IMR-90 (cell line): ENCODE measurements around the gene EMC9. TPM values are rescaled to one million over a fixed set of nuclear protein-coding genes. Genes with fewer than 3 reads are reported as not detected.

Experiments used
- ATAC-seq: fragments of 200-7000 bp; cut with Tn5 transposase; 2 replicates; pipeline ENCODE4 v1.9.1; 2020; ENCODE audit warnings: low read depth, mild to moderate bottlenecking, moderate library complexity
- BruUV-seq: library from RNA; stranded (reverse); fragments of 400-500 nt; replicated peaks from 2 replicates; lab custom pipeline; 2021; lab: Mats Ljungman, UMichigan
- CTCF ChIA-PET: fragments of 300-600 bp; formaldehyde crosslinking; extraction: SDS; loops from one replicate; lab custom pipeline; 2021; ENCODE audit warnings: antibody characterized with exemption; lab: Yijun Ruan, JAX
- POLR2A ChIA-PET: fragments of 300-600 bp; sonication (Branson Sonifier 250); formaldehyde crosslinking; loops from one replicate; lab custom pipeline; 2022; ENCODE audit warnings: antibody characterized with exemption; ENCODE audit not compliant: unreplicated experiment; lab: Charles Lee
- DNase-seq: peaks from one replicate; pipeline ENCODE4 v3.0.0; 2013
- H2AFZ ChIP-seq: replicated peaks from 2 replicates; pipeline ENCODE3; 2013; ENCODE audit warnings: low read length, mild to moderate bottlenecking; ENCODE audit not compliant: poor library complexity
- H2AK5ac ChIP-seq: 2 replicates; pipeline ENCODE4 v1.6.1; 2013; ENCODE audit warnings: low read depth, low read length, inconsistent platforms
- H2AK9ac ChIP-seq: replicated peaks from 2 replicates; pipeline ENCODE3; 2013; ENCODE audit warnings: mild to moderate bottlenecking, low read depth, low read length, moderate library complexity; ENCODE audit not compliant: poor library complexity
- H2BK120ac ChIP-seq: 2 replicates; pipeline ENCODE4 v1.6.1; 2013; ENCODE audit warnings: low read depth, low read length, inconsistent platforms
- H2BK15ac ChIP-seq: 3 replicates; pipeline ENCODE4 v1.6.1; 2013; ENCODE audit warnings: low read depth, low read length, inconsistent platforms
- H2BK20ac ChIP-seq: 2 replicates; pipeline ENCODE4 v1.6.1; 2013; ENCODE audit warnings: low read depth, mild to moderate bottlenecking, inconsistent platforms, low read length, moderate library complexity
- H2BK5ac ChIP-seq: 2 replicates; pipeline ENCODE4 v1.6.1; 2013; ENCODE audit warnings: mild to moderate bottlenecking, low read depth, low read length, inconsistent platforms; ENCODE audit not compliant: poor library complexity, severe bottlenecking
- H3K14ac ChIP-seq: replicated peaks from 2 replicates; pipeline ENCODE4 v1.6.1; 2013; ENCODE audit warnings: low read depth, low read length, inconsistent platforms
- H3K18ac ChIP-seq: 2 replicates; pipeline ENCODE4 v1.6.1; 2013; ENCODE audit warnings: low read depth, low read length, control low read depth
- H3K23ac ChIP-seq: 2 replicates; pipeline ENCODE4 v1.6.1; 2013; ENCODE audit warnings: low read depth, low read length, inconsistent platforms
- H3K27ac ChIP-seq: 2 replicates; pipeline ENCODE4 v1.5.1; 2013; ENCODE audit warnings: mild to moderate bottlenecking, control low read depth, low read length; ENCODE audit not compliant: insufficient read depth
- H3K27me3 ChIP-seq: 2 replicates; pipeline ENCODE4 v1.6.1; 2013; ENCODE audit warnings: low read length; ENCODE audit not compliant: control insufficient read depth, insufficient read depth
- H3K36me3 ChIP-seq: 2 replicates; pipeline ENCODE4 v1.6.1; 2013; ENCODE audit warnings: low read length, mixed read lengths; ENCODE audit not compliant: control insufficient read depth, insufficient read depth
- H3K4ac ChIP-seq: 2 replicates; pipeline ENCODE4 v1.6.1; 2013; ENCODE audit warnings: low read depth, low read length, inconsistent platforms
- H3K4me1 ChIP-seq: 2 replicates; pipeline ENCODE4 v1.6.1; 2013; ENCODE audit warnings: low read length, mixed read lengths; ENCODE audit not compliant: control insufficient read depth, insufficient read depth
- H3K4me2 ChIP-seq: 2 replicates; pipeline ENCODE4 v1.6.1; 2013; ENCODE audit warnings: low read depth, mild to moderate bottlenecking, control low read depth, low read length, moderate library complexity
- H3K4me3 ChIP-seq: 2 replicates; pipeline ENCODE4 v1.5.1; 2013; ENCODE audit warnings: low read depth, mild to moderate bottlenecking, control low read depth, low read length, moderate library complexity; ENCODE audit not compliant: insufficient read depth
- H3K56ac ChIP-seq: 2 replicates; pipeline ENCODE4 v1.6.1; 2013; ENCODE audit warnings: low read length, inconsistent platforms; ENCODE audit not compliant: insufficient read depth; ENCODE audit errors: extremely low read depth
- H3K79me1 ChIP-seq, 2 experiments: 2 replicates each; pipeline ENCODE4 v1.6.1; 2013; ENCODE audit warnings: low read length in 2 of 2, inconsistent platforms in 1 of 2, low read depth in 1 of 2
- H3K9ac ChIP-seq: 2 replicates; pipeline ENCODE4 v1.6.1; 2013; ENCODE audit warnings: low read depth, low read length, control low read depth
- H3K9me1 ChIP-seq: 2 replicates; pipeline ENCODE4 v1.6.1; 2013; ENCODE audit warnings: low read length, inconsistent platforms; ENCODE audit not compliant: insufficient read depth
- H3K9me3 ChIP-seq: 2 replicates; pipeline ENCODE4 v1.6.1; 2013; ENCODE audit warnings: low read length; ENCODE audit not compliant: control insufficient read depth, insufficient read depth
- H4K20me1 ChIP-seq: 2 replicates; pipeline ENCODE4 v1.6.1; 2013; ENCODE audit warnings: low read length, inconsistent platforms; ENCODE audit not compliant: insufficient read depth
- H4K5ac ChIP-seq: 2 replicates; pipeline ENCODE4 v1.6.1; 2013; ENCODE audit warnings: mild to moderate bottlenecking, low read depth, low read length, control low read depth
- H4K8ac ChIP-seq, 2 experiments: 2 replicates each; pipeline ENCODE4 v1.6.1; 2013; ENCODE audit warnings: low read depth in 2 of 2, low read length in 2 of 2, control low read depth in 1 of 2, inconsistent platforms in 1 of 2
- H4K91ac ChIP-seq: 2 replicates; pipeline ENCODE4 v1.6.1; 2013; ENCODE audit warnings: low read depth, low read length, inconsistent platforms; ENCODE audit not compliant: insufficient read depth
- BHLHE40 ChIP-seq: fragments of 150-350 bp; IDR thresholded peaks from 2 replicates; pipeline ENCODE4 v1.6.1; 2016; ENCODE audit warnings: mild to moderate bottlenecking, low read depth, low read length
- CEBPB ChIP-seq: IDR thresholded peaks from 2 replicates; pipeline ENCODE4 v1.6.1; 2012; ENCODE audit warnings: low read depth, low read length, improper control_type of control experiment
- CTCF ChIP-seq: conservative IDR thresholded peaks from 2 replicates; pipeline ENCODE4 v1.5.1; 2012; ENCODE audit warnings: mild to moderate bottlenecking, low read depth, low read length, improper control_type of control experiment
- ELK1 ChIP-seq: fragments of 150-350 bp; IDR thresholded peaks from 2 replicates; pipeline ENCODE4 v1.6.1; 2016; ENCODE audit warnings: low read depth, mild to moderate bottlenecking, low read length, moderate library complexity, borderline replicate concordance
- MAZ ChIP-seq: IDR thresholded peaks from 2 replicates; pipeline ENCODE4 v1.6.1; 2012; ENCODE audit warnings: low read depth, mild to moderate bottlenecking, low read length, improper control_type of control experiment, moderate library complexity, borderline replicate concordance
- POLR2A ChIP-seq: IDR thresholded peaks from 2 replicates; pipeline ENCODE4 v1.6.1; 2012; ENCODE audit warnings: mild to moderate bottlenecking, low read depth, low read length
- RAD21 ChIP-seq: IDR thresholded peaks from 2 replicates; pipeline ENCODE4 v1.6.1; 2012; ENCODE audit warnings: low read length, improper control_type of control experiment
- RCOR1 ChIP-seq: IDR thresholded peaks from 2 replicates; pipeline ENCODE4 v1.6.1; 2012; ENCODE audit warnings: mild to moderate bottlenecking, low read length, improper control_type of control experiment; ENCODE audit not compliant: insufficient replicate concordance
- RFX5 ChIP-seq: IDR thresholded peaks from 2 replicates; pipeline ENCODE4 v1.8.0; 2012; ENCODE audit warnings: low read depth, mild to moderate bottlenecking, low read length, moderate library complexity
- USF2 ChIP-seq: fragments of 150-350 bp; IDR thresholded peaks from 2 replicates; pipeline ENCODE4 v1.6.1; 2017; ENCODE audit warnings: mild to moderate bottlenecking, antibody characterized with exemption, low read length, low read depth
- WGBS, 2 experiments: methylation state at CpG; one replicate each; pipeline versions ENCODE4 v1.1.5 to v1.1.7; 2013; ENCODE audit warnings: missing lambda C conversion rate in 2 of 2; ENCODE audit not compliant: insufficient read length in 1 of 2; ENCODE audit errors: extremely low coverage in 2 of 2; 5-methylcytosine and 5-hydroxymethylcytosine counted together
- dilution Hi-C: fragments of 300-500 bp; cut with HindIII; formaldehyde crosslinking; loops from one replicate; pipeline ENCODE4 v1.14.3; 2018; ENCODE audit warnings: low sequenced_read_pairs; ENCODE audit not compliant: unreplicated experiment
- in situ Hi-C: fragments of 300-500 bp; cut with MboI; formaldehyde crosslinking; loops from 3 replicates; pipeline ENCODE4 v1.14.3; 2019; ENCODE audit warnings: low sequenced_read_pairs, inconsistent platforms, mixed read lengths
- intact Hi-C: fragments of 100-400 bp; cut with micrococcal nuclease; formaldehyde crosslinking; loops from 2 replicates; pipeline ENCODE4 v1.10.0; 2022
- polyA plus RNA-seq, 3 experiments: library from polyadenylated mRNA; depleted of rRNA; stranded (reverse); fragments of >200 nt; gene quantifications; 2 replicates each; pipeline ENCODE4 v1.2.3, GENCODE V29; 2012; ENCODE audit warnings: low replicate concordance in 1 of 3
- total RNA-seq: library from RNA; depleted of rRNA; stranded (reverse); fragments of >200 nt; gene quantifications from 2 replicates; pipeline ENCODE4 v1.2.3, GENCODE V29; 2012

EMC9 gene
- total and polyA plus RNA-seq, 2 of the 4 experiments (the other 2 are of a cell fraction) = 15.1 to 19.2 TPM

- H2BK5ac ChIP-seq = peak within 1 kb of the TSS; percentile 69
- H3K18ac ChIP-seq = peak within 1 kb of the TSS; percentile 40; the same call in 1 of the 2 replicates
- peak within 1 kb of the TSS; percentile 81 for H2BK15ac ChIP-seq
- TF ChIP-seq RFX5 (no peak), MAZ (peak; percentile 72; the same call in 1 of the 2 replicates), RAD21 (no peak), USF2 (no peak), CTCF (0 out of 2 replicates have a peak, but pooled peaks have one; percentile 12), POLR2A (peak; percentile 89), RCOR1 (no peak), CEBPB (peak; percentile 71), BHLHE40 (no peak), ELK1 (no peak)
- DNase-seq = peak; percentile 88
- peak within 1 kb of the TSS; percentile 91 for H3K23ac ChIP-seq
- peak within 1 kb of the TSS; percentile 47 for H4K5ac ChIP-seq
- peak within 1 kb of the TSS; percentile 69; the same call in 1 of the 2 replicates for H3K56ac ChIP-seq
- peak; percentile 94 for ATAC-seq
- H3K36me3 ChIP-seq = peaks cover 11% of the 10 kb centered on the region; the same call in 1 of the 2 replicates
- peaks cover 8% of the 10 kb centered on the region for H3K4me1 ChIP-seq
- H3K79me1 ChIP-seq = peaks cover 16 to 36% of the 10 kb centered on the region in 2 experiments
- H3K9me3 ChIP-seq = no peaks in the 10 kb centered on the region
- peak within 1 kb of the TSS; percentile 70 for H2BK120ac ChIP-seq
- peak within 1 kb of the TSS; percentile 97 for H2AK5ac ChIP-seq
- WGBS, 2 experiments = 1% methylated on average over 24 of the region's 68 CpGs; no CpG with 5 or more reads in 1 of the 2 experiments
- intact Hi-C loops = no loop called here
- peak within 1 kb of the TSS; percentile 80 for H3K27ac ChIP-seq
- dilution Hi-C loops = no loop called here
- POLR2A ChIA-PET = interaction anchor here (0.5 to 0.7 kb wide), 3 partner anchors 43 to 227 kb away, joined by 3 to 7 read pairs (median 3); partner anchors contain the start of gene EMC9
- H3K4me2 ChIP-seq = peak within 1 kb of the TSS; percentile 79
- peak within 1 kb of the TSS; percentile 85 for H2BK20ac ChIP-seq
- peak within 1 kb of the TSS; percentile 99 for H2AK9ac ChIP-seq
- peak within 1 kb of the TSS; percentile 93 for H3K14ac ChIP-seq
- TSS peak; percentile 76 for BruUV-seq
- no peaks in the 10 kb centered on the region for H3K27me3 ChIP-seq
- peak within 1 kb of the TSS; percentile 94 to 95 for H4K8ac ChIP-seq
- H3K4ac ChIP-seq = peak within 1 kb of the TSS; percentile 90
- in situ Hi-C loops = loop anchor here (5.0 to 10.0 kb wide), 2 partner anchors 37 to 119 kb away; no protein-coding TSS in a partner anchor
- H3K9ac ChIP-seq = peak within 1 kb of the TSS; percentile 91
- peaks cover 15% of the 10 kb centered on the region; the same call in 1 of the 2 replicates for H4K20me1 ChIP-seq
- peak within 1 kb of the TSS; percentile 72 for H3K4me3 ChIP-seq
- peak within 1 kb of the TSS; percentile 98 for H2AFZ ChIP-seq
- peak within 1 kb of the TSS; percentile 96 for H4K91ac ChIP-seq
- H3K9me1 ChIP-seq = peaks cover 13% of the 10 kb centered on the region
- CTCF ChIA-PET = interaction anchor here (0.7 to 3.4 kb wide), 4 partner anchors 13 to 37 kb away, joined by 3 to 15 read pairs (median 7); no protein-coding TSS in a partner anchor
Observed at GRCh38 chr14:24093901-24094840, 47.2 kb downstream of the EMC9 start, which contains the start of gene PCK2. Gene PCK2, plus strand, starts transcription at chr14:24094311. Its CDS starts 95 bp downstream, at chr14:24094406.
